GM12865 (cell line): ENCODE data around the gene LHPP.
"Not testable (repeated sequence)": the region's sequence is repeated elsewhere in the genome, so short reads cannot be mapped to it uniquely, and the experiment has no call there.

Source experiments
- DNase-seq: peaks from one replicate; pipeline ENCODE4 v3.0.0; 2010; ENCODE audit warnings: low read depth
- H3K4me3 ChIP-seq: 2 replicates; pipeline ENCODE4 v1.5.1; 2011; ENCODE audit warnings: mild to moderate bottlenecking, low read depth, low read length, control low read depth
- TF ChIP-seq, protein P1 (sequence below): IDR thresholded peaks from 2 replicates; pipeline ENCODE4 v1.5.1; 2011; ENCODE audit warnings: low read length, control low read depth, low read depth, inconsistent platforms; ENCODE audit not compliant: insufficient read depth; ENCODE audit errors: missing control alignments

LHPP gene

DNA sequence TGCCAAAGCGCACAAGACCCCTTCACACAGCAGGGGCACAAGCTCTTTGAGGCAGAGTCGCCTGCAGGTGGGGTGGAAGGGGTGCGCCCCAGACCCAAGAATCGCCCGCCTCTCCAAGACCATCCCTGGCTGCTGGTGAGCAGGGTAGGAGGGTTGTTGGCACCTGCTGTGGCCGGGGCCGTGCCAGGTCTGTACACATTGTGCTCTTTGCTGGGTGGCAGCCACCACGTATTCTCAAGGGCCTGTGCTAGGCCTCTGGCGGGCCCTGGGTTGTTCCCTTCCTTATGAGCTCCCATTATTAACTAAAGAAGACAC, 84.4 kb downstream of the LHPP start:
- no peak for DNase-seq
- TF ChIP-seq, protein P1, sequence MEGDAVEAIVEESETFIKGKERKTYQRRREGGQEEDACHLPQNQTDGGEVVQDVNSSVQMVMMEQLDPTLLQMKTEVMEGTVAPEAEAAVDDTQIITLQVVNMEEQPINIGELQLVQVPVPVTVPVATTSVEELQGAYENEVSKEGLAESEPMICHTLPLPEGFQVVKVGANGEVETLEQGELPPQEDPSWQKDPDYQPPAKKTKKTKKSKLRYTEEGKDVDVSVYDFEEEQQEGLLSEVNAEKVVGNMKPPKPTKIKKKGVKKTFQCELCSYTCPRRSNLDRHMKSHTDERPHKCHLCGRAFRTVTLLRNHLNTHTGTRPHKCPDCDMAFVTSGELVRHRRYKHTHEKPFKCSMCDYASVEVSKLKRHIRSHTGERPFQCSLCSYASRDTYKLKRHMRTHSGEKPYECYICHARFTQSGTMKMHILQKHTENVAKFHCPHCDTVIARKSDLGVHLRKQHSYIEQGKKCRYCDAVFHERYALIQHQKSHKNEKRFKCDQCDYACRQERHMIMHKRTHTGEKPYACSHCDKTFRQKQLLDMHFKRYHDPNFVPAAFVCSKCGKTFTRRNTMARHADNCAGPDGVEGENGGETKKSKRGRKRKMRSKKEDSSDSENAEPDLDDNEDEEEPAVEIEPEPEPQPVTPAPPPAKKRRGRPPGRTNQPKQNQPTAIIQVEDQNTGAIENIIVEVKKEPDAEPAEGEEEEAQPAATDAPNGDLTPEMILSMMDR, result no peak
- no peak overlapping the region for H3K4me3 ChIP-seq

DNA sequence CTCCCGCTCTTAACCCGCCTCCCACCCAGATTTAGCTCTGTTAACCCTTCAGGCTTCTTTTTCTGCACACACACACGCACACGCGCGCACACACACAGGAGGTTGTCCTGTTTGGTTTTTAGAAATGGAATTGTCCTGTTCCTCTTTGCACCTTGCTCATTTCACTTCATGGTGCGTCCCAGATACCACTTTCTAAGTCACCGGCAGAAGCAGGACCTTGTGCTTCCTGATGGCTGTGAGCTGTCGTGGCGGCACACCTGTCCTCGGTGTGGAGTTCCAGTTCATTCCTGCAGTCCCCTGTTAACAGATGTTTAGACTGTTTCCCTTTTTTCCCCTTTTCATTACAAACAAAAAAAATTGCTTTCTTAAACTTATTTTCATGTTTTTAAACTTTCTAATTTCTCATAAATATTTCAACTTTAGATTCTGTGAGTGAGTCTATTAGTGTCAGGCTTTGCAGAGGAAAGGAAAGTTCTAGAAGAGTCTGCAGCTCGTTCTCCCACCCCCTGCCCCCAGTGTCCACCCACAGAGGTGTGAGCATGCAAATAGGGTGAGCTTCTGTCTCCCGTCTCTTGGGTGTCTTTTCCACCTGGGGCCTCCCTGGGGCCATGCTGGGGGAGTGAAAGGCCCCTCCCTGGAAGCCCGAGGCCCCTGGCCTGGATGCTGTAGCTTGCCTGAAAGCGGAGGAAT, 85.5 kb downstream of the LHPP start:
- no peak overlapping the region for H3K4me3 ChIP-seq
- TF ChIP-seq, protein P1, result no peak
- DNase-seq, result no peak

DNA sequence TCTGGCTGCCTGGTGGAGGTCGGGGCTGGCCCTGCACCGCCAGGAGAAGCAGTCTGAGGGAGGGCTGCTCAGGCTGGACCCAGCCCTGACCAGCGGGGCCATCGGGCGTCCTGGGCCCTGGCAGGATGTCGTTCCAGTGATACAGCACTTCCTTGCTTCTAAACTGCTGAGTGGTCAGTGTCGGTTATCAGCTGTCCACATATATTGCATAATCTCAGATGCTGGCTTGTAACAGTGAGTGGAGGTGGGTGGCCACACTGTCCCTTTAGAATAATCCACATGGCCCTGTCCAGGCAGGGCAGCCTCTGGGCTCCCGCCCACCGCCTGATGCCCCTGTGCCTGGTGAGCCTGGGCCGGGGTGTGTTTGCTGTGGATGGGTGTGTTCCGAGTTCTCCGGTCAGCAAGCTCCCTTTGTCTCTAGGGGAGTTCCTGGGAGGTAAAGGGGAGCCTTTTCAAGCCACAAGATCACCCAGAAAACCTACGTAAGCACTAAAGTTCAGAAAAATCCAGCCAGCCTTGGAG, 86.1 kb downstream of the LHPP start:
- TF ChIP-seq, protein P1, result no peak
- no peak for DNase-seq
- H3K4me3 ChIP-seq, result no peak overlapping the region

DNA sequence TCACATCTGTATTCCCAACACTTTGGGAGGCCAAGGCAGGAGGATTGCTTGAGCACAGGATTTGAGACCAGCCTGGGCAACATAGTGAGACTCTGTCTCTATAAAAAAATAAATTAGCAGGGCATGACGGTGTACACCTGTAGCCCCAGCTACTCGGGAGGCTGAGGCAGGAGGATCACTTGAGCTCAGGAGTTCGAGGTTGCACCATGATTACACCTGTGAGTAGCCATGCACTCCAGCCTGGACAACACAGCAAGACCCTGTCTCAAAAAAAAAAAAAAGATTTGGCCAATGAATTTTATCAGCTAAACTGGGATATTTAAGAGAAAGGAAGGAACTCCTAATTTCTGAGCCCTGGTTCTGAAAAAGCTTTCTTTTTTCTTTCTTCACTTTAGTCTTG, 87.5 kb downstream of the LHPP start:
- not testable (repeated sequence) for DNase-seq, H3K4me3 ChIP-seq

DNA sequence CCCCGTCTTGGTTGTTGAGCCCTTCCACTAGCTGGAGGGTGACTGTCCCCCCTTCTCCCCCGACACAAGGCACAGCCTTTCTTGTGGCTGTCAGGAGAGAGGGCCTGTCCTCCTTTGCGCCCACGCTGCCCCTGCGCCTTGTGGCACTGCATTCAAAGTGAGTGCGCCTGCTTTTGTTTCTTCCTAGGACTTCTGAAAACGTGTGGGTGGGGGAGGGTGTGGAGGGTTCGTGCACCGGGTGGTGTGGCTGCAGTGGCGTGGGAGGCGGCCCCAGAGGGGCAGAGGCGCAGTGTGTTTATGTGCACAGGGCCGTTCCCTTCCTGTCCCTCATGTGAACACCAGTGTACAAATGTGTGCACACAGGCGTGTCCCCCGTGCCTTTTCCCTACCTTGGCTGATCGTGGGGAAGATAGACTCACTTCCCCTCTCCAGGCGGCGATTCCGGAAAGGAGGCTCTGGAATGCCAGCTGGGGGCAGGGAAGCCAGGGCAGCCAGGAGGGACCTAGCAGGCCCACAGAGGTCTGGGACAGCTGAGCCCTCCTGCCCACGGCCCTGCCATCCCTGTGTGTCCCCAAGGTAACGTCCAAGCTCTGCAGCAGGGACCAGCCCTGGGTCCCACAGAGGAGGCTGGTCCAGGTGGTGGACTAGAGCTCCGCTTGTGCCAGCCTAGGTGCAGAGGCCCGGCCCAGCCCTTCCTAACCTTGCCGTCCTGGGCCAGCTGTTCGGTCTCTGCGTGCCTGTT, 88.8 kb downstream of the LHPP start:
- TF ChIP-seq, protein P1, result no peak
- no peak overlapping the region for H3K4me3 ChIP-seq

DNA sequence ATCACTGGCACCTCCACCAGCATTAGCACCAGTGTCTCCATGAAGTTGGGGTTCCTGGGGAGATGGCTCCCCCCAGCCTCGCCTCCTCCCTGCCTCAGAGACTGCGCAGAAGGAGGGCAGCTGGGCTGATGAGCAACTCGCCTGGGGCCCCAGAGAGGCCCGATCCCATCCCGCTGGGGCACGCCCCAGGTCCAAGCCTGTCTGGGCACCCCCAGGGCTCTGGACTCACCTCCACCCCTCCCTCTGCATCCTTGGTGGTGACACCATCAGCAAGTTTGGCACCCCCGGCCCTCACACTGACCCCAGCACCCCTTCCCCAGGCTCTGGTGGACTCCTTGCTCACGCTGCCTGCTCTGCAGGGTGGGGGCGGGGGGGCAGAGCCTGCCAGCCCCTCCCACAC, 89.5 kb downstream of the LHPP start:
- TF ChIP-seq, protein P1, result no peak
- no peak for DNase-seq
- H3K4me3 ChIP-seq, result no peak overlapping the region

More for the DNA sequence above, 88.8 kb downstream of the LHPP start:
- DNase-seq, result no peak

DNA sequence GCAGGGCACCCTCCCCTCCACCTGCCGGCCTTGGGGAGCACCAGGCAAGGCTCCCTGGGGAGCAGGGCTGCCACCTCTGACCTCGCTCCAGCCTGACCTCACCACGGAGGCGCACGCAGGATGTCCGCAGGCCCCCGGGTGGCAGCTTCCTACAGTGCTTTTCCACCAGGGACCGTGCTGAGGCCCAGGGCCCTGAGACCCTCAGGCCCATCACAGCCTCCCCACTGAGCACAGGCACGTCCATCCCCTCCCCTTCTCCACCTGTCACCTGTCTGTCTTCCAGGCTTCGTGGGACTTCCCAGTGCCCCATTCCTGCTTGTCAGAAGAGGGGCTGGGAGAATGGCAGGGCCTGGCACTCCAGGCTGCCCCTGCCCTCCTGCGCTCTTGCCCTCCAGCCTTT, 90.1 kb downstream of the LHPP start:
- no peak for DNase-seq

More for the DNA sequence above, 90.1 kb downstream of the LHPP start:
- TF ChIP-seq, protein P1, result no peak
- no peak overlapping the region for H3K4me3 ChIP-seq
